ENCODE data around the gene POU6F2.

The POU6F2 gene

DNA sequence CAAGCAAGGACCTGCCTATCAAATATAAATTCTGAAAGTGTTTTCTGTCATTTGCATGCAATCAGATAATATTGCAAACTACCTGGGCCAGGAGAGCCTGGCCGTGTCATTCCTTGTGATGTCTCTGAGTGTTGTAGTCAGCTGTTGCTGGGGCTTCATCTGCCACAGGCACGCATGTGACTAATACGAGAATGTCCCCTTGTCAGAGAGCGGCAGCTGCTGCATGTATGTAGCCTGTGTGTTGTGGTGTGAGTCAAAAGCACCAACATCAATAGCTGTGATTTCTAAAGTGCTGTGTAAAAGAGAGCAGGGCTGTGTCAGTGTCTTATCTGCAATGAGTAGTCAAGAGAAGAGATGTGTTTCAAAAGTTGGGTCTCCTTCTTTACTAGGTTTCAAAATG lies 155.4 kb downstream of the POU6F2 start:
- peaks cover 0 to 4% of the 10 kb centered on the region in 2 donors for H3K27me3 ChIP-seq (ENCODE audit: control insufficient read depth in 1 of 2, insufficient read depth in 2 of 2, low read length in 2 of 2)
- H3K4me3 ChIP-seq (ENCODE audit: low read depth in 1 of 2, low read length in 2 of 2) = no peak overlapping the region
- H3K36me3 ChIP-seq (ENCODE audit: control insufficient read depth in 1 of 2, insufficient read depth in 2 of 2, low read length in 2 of 2) = no peaks in the 10 kb centered on the region
- H3K27ac ChIP-seq (ENCODE audit: low read depth, low read length) = no peak overlapping the region
- no peak overlapping the region for H3K9ac ChIP-seq (ENCODE audit: low read depth in 1 of 2, low read length in 2 of 2)
- H3K4me1 ChIP-seq (ENCODE audit: control insufficient read depth in 1 of 2, insufficient read depth in 2 of 2, low read length in 2 of 2) = peaks cover 0 to 4% of the 10 kb centered on the region in 2 donors
- no peaks in the 10 kb centered on the region for H3K9me3 ChIP-seq (ENCODE audit: control insufficient read depth in 1 of 2, low read length in 2 of 2)

- Histone ChIP-seq H3K4me1 (ENCODE audit: control insufficient read depth in 1 of 2, insufficient read depth in 2 of 2, low read length in 2 of 2) (no peaks in the 10 kb centered on the region), H3K36me3 (ENCODE audit: control insufficient read depth in 1 of 2, insufficient read depth in 2 of 2, low read length in 2 of 2) (no peaks in the 10 kb centered on the region), H3K9me3 (ENCODE audit: control insufficient read depth in 1 of 2, low read length in 2 of 2) (no peaks in the 10 kb centered on the region), H3K27ac (ENCODE audit: low read depth, low read length) (no peak overlapping the region), H3K4me3 (ENCODE audit: low read depth in 1 of 2, low read length in 2 of 2) (no peak overlapping the region), H3K27me3 (ENCODE audit: control insufficient read depth in 1 of 2, insufficient read depth in 2 of 2, low read length in 2 of 2) (peaks cover 0 to 4% of the 10 kb centered on the region in 2 donors), H3K9ac (ENCODE audit: low read depth in 1 of 2, low read length in 2 of 2) (no peak overlapping the region)
These were observed 159.8 kb downstream of the POU6F2 start for GRCh38 chr7:39137480-39137879.

GRCh38 chr7:39142750-39143149 lies 165.0 kb downstream of the POU6F2 start:
- Histone ChIP-seq H3K27me3 (ENCODE audit: control insufficient read depth in 1 of 2, insufficient read depth in 2 of 2, low read length in 2 of 2) (no peaks in the 10 kb centered on the region), H3K27ac (ENCODE audit: low read depth, low read length) (no peak overlapping the region), H3K9ac (ENCODE audit: low read depth in 1 of 2, low read length in 2 of 2) (no peak overlapping the region), H3K4me3 (ENCODE audit: low read depth in 1 of 2, low read length in 2 of 2) (no peak overlapping the region), H3K9me3 (ENCODE audit: control insufficient read depth in 1 of 2, low read length in 2 of 2) (no peaks in the 10 kb centered on the region), H3K4me1 (ENCODE audit: control insufficient read depth in 1 of 2, insufficient read depth in 2 of 2, low read length in 2 of 2) (no peaks in the 10 kb centered on the region), H3K36me3 (ENCODE audit: control insufficient read depth in 1 of 2, insufficient read depth in 2 of 2, low read length in 2 of 2) (no peaks in the 10 kb centered on the region)

DNA sequence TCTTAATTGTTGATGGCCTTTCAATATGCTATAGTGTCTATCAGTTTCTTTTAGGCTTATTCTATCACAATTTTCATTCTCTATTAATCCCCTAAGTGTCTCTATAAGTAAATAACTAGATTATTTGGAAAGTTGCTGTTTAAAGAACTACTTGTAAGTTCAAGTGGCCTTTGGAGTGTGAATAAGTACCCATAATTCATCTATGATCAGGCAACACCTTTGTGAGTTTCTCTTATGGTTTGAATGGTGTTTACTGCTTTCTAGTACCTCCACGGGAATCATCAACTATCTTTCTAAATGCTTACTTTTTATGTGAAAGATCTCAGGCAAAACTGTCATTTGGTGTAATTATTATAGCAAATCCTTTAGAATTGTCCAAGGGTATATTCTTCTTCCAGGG lies 166.7 kb downstream of the POU6F2 start:
- Histone ChIP-seq H3K9ac (ENCODE audit: low read depth in 1 of 2, low read length in 2 of 2) (no peak overlapping the region), H3K27me3 (ENCODE audit: control insufficient read depth in 1 of 2, insufficient read depth in 2 of 2, low read length in 2 of 2) (no peaks in the 10 kb centered on the region), H3K27ac (ENCODE audit: low read depth, low read length) (no peak overlapping the region), H3K4me3 (ENCODE audit: low read depth in 1 of 2, low read length in 2 of 2) (no peak overlapping the region), H3K4me1 (ENCODE audit: control insufficient read depth in 1 of 2, insufficient read depth in 2 of 2, low read length in 2 of 2) (no peaks in the 10 kb centered on the region), H3K36me3 (ENCODE audit: control insufficient read depth in 1 of 2, insufficient read depth in 2 of 2, low read length in 2 of 2) (no peaks in the 10 kb centered on the region), H3K9me3 (ENCODE audit: control insufficient read depth in 1 of 2, low read length in 2 of 2) (no peaks in the 10 kb centered on the region)

DNA sequence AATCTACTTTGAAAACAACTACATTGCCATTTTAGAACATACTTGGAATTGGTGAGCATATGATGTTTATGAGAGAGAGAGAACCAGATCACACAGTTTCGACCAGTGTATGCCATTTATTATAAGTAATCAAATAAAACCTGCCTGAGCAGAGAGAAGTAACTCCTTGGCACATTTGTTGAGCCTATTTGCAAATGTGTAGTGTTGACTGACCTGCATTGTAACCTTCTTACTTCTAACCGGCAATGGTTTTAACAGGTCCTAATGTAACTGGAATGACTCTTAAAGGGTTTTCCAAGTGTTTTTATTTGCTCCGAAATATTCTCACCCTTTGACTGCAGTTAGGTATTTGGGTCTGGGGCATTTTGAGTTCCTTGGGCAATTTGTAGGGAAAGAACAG lies 167.6 kb downstream of the POU6F2 start:
- Histone ChIP-seq H3K27ac (ENCODE audit: low read depth, low read length) (no peak overlapping the region), H3K9ac (ENCODE audit: low read depth in 1 of 2, low read length in 2 of 2) (no peak overlapping the region), H3K4me1 (ENCODE audit: control insufficient read depth in 1 of 2, insufficient read depth in 2 of 2, low read length in 2 of 2) (no peaks in the 10 kb centered on the region), H3K4me3 (ENCODE audit: low read depth in 1 of 2, low read length in 2 of 2) (no peak overlapping the region), H3K27me3 (ENCODE audit: control insufficient read depth in 1 of 2, insufficient read depth in 2 of 2, low read length in 2 of 2) (no peaks in the 10 kb centered on the region), H3K36me3 (ENCODE audit: control insufficient read depth in 1 of 2, insufficient read depth in 2 of 2, low read length in 2 of 2) (no peaks in the 10 kb centered on the region), H3K9me3 (ENCODE audit: control insufficient read depth in 1 of 2, low read length in 2 of 2) (no peaks in the 10 kb centered on the region)

- H3K36me3 ChIP-seq (ENCODE audit: control insufficient read depth in 1 of 2, insufficient read depth in 2 of 2, low read length in 2 of 2) = no peaks in the 10 kb centered on the region
- no peaks in the 10 kb centered on the region for H3K9me3 ChIP-seq (ENCODE audit: control insufficient read depth in 1 of 2, low read length in 2 of 2)
These were observed 168.2 kb downstream of the POU6F2 start for GRCh38 chr7:39145935-39146334.

DNA sequence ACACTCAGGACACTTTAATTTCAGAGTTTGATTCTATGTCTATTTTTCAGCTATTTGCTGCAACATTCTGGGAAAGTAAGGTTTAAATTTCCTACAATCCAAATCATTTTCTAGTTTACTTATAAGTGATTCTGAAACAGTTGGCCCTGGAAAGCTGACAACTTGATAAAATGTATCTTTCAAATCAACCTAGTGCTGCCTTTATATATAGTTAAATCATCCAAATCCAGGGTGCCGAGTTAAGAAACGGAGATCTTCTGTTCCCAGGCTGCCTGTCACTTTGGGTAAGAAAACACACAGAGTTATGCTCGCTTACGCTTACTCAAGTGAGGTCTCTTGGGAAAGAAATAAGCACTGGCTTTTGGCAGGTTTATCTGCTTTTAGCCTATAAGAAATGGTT lies 175.0 kb downstream of the POU6F2 start:
- Histone ChIP-seq H3K9me3 (ENCODE audit: control insufficient read depth in 1 of 2, low read length in 2 of 2) (no peaks in the 10 kb centered on the region), H3K4me3 (ENCODE audit: low read depth in 1 of 2, low read length in 2 of 2) (no peak overlapping the region), H3K9ac (ENCODE audit: low read depth in 1 of 2, low read length in 2 of 2) (no peak overlapping the region), H3K27ac (ENCODE audit: low read depth, low read length) (no peak overlapping the region), H3K36me3 (ENCODE audit: control insufficient read depth in 1 of 2, insufficient read depth in 2 of 2, low read length in 2 of 2) (no peaks in the 10 kb centered on the region), H3K27me3 (ENCODE audit: control insufficient read depth in 1 of 2, insufficient read depth in 2 of 2, low read length in 2 of 2) (peaks cover 0 to 3% of the 10 kb centered on the region in 2 donors), H3K4me1 (ENCODE audit: control insufficient read depth in 1 of 2, insufficient read depth in 2 of 2, low read length in 2 of 2) (no peaks in the 10 kb centered on the region)

More at GRCh38 chr7:39145935-39146334, 168.2 kb downstream of the POU6F2 start:
- Histone ChIP-seq H3K9ac (ENCODE audit: low read depth in 1 of 2, low read length in 2 of 2) (no peak overlapping the region), H3K27ac (ENCODE audit: low read depth, low read length) (no peak overlapping the region), H3K27me3 (ENCODE audit: control insufficient read depth in 1 of 2, insufficient read depth in 2 of 2, low read length in 2 of 2) (no peaks in the 10 kb centered on the region), H3K4me1 (ENCODE audit: control insufficient read depth in 1 of 2, insufficient read depth in 2 of 2, low read length in 2 of 2) (no peaks in the 10 kb centered on the region), H3K4me3 (ENCODE audit: low read depth in 1 of 2, low read length in 2 of 2) (no peak overlapping the region)

DNA sequence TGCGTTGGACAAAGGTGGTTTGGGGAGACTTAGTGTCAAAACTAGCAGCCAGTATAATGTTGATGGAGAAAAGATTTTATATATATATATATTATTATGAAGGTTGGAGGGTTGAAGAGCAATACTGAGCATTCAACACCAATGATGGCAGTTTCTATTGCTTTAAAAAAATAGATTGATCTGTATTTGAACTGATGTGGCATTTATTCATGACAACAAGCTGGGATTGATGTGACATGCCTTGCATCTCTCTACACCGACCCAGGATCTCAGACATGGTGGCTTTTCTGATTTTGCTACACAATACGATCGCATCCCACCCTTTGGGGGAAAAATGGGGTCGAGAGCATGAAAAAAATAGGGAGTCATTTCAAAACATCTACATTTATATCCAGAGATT lies 175.4 kb downstream of the POU6F2 start:
- H3K36me3 ChIP-seq (ENCODE audit: control insufficient read depth in 1 of 2, insufficient read depth in 2 of 2, low read length in 2 of 2) = no peaks in the 10 kb centered on the region
- H3K9ac ChIP-seq (ENCODE audit: low read depth in 1 of 2, low read length in 2 of 2) = no peak overlapping the region
- no peaks in the 10 kb centered on the region for H3K4me1 ChIP-seq (ENCODE audit: control insufficient read depth in 1 of 2, insufficient read depth in 2 of 2, low read length in 2 of 2)
- no peak overlapping the region for H3K4me3 ChIP-seq (ENCODE audit: low read depth in 1 of 2, low read length in 2 of 2)
- no peaks in the 10 kb centered on the region for H3K9me3 ChIP-seq (ENCODE audit: control insufficient read depth in 1 of 2, low read length in 2 of 2)
- no peak overlapping the region for H3K27ac ChIP-seq (ENCODE audit: low read depth, low read length)
- peaks cover 0 to 3% of the 10 kb centered on the region in 2 donors for H3K27me3 ChIP-seq (ENCODE audit: control insufficient read depth in 1 of 2, insufficient read depth in 2 of 2, low read length in 2 of 2)

DNA sequence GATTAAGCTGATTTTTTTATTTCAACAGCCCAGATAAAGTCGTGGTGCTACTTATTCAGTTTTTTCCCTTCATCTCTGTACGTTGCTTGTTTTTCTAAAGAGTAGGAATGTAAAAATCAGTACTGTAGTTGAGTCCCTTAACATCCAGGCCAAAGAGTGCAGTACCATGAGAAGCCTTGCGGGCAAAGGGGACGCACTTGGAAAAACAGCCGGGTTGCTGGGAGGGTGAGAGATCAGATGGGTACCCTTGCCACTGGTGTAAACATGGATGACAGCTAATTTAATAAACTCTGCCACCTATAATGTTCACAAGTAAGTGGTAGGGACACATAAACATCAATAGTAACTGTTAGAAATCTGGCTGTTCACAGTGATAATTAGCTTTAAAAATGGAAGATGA lies 175.9 kb downstream of the POU6F2 start:
- H3K36me3 ChIP-seq (ENCODE audit: control insufficient read depth in 1 of 2, insufficient read depth in 2 of 2, low read length in 2 of 2) = no peaks in the 10 kb centered on the region
- H3K4me1 ChIP-seq (ENCODE audit: control insufficient read depth in 1 of 2, insufficient read depth in 2 of 2, low read length in 2 of 2) = no peaks in the 10 kb centered on the region
- H3K27me3 ChIP-seq (ENCODE audit: control insufficient read depth in 1 of 2, insufficient read depth in 2 of 2, low read length in 2 of 2) = peaks cover 0 to 3% of the 10 kb centered on the region in 2 donors
- no peaks in the 10 kb centered on the region for H3K9me3 ChIP-seq (ENCODE audit: control insufficient read depth in 1 of 2, low read length in 2 of 2)
- no peak overlapping the region for H3K4me3 ChIP-seq (ENCODE audit: low read depth in 1 of 2, low read length in 2 of 2)
- H3K9ac ChIP-seq (ENCODE audit: low read depth in 1 of 2, low read length in 2 of 2) = no peak overlapping the region
- no peak overlapping the region for H3K27ac ChIP-seq (ENCODE audit: low read depth, low read length)

DNA sequence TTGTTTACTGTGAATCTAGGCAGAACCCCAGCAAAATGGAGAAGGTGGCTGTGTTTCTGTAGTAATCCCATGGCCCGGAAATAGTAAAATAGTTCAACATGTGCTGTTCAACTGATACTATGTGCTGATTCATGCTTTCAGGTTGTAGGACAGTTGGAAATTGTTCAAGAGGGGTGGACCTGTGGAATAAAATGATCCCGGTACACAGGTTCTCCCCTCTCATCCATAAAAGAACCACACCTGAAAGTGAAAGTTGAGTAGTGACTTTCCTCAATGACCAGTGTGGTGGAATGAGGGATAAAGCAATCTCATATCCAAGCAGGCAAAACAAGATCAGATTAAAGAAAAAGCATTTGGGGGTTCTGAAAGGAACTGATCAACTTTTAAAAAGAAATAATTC lies 177.1 kb downstream of the POU6F2 start:
- H3K4me1 ChIP-seq (ENCODE audit: control insufficient read depth in 1 of 2, insufficient read depth in 2 of 2, low read length in 2 of 2) = no peaks in the 10 kb centered on the region
- H3K27me3 ChIP-seq (ENCODE audit: control insufficient read depth in 1 of 2, insufficient read depth in 2 of 2, low read length in 2 of 2) = peaks cover 3% of the 10 kb centered on the region in 2 donors
- H3K4me3 ChIP-seq (ENCODE audit: low read depth in 1 of 2, low read length in 2 of 2) = no peak overlapping the region
- no peaks in the 10 kb centered on the region for H3K36me3 ChIP-seq (ENCODE audit: control insufficient read depth in 1 of 2, insufficient read depth in 2 of 2, low read length in 2 of 2)
- H3K27ac ChIP-seq (ENCODE audit: low read depth, low read length) = no peak overlapping the region
- H3K9me3 ChIP-seq (ENCODE audit: control insufficient read depth in 1 of 2, low read length in 2 of 2) = no peaks in the 10 kb centered on the region
- H3K9ac ChIP-seq (ENCODE audit: low read depth in 1 of 2, low read length in 2 of 2) = no peak overlapping the region

DNA sequence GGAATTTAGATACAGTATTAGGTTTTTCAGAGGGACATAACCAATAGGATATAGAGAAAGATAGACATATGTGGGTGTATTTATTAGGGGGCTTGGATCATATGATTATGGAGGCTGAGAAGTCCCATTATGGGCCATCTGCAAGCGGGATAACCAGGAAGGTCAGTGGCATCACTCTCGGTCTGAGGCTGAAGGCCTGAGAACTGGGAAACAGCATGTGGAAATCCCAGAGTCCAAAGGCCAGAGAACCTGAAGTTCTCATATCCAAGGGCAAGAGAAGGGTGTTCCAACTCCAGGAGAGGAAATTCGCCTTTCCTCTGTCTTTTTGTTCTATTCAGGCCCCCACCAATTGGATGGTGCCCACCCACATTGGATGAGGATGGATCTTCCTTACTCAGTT lies 180.7 kb downstream of the POU6F2 start:
- peaks cover 0 to 3% of the 10 kb centered on the region in 2 donors for H3K27me3 ChIP-seq (ENCODE audit: control insufficient read depth in 1 of 2, insufficient read depth in 2 of 2, low read length in 2 of 2)
- no peak overlapping the region for H3K4me3 ChIP-seq (ENCODE audit: low read depth in 1 of 2, low read length in 2 of 2)
- H3K9ac ChIP-seq (ENCODE audit: low read depth in 1 of 2, low read length in 2 of 2) = no peak overlapping the region
- no peaks in the 10 kb centered on the region for H3K4me1 ChIP-seq (ENCODE audit: control insufficient read depth in 1 of 2, insufficient read depth in 2 of 2, low read length in 2 of 2)
- H3K36me3 ChIP-seq (ENCODE audit: control insufficient read depth in 1 of 2, insufficient read depth in 2 of 2, low read length in 2 of 2) = no peaks in the 10 kb centered on the region
- no peak overlapping the region for H3K27ac ChIP-seq (ENCODE audit: low read depth, low read length)
- H3K9me3 ChIP-seq (ENCODE audit: control insufficient read depth in 1 of 2, low read length in 2 of 2) = no peaks in the 10 kb centered on the region
